GM19463 (cell line): ENCODE data around the gene C20orf96.

Experiments used
- ATAC-seq: cut with Tn5 transposase; IDR thresholded peaks from one replicate; pipeline ENCODE4 v1.9.1; 2021; ENCODE audit warnings: mild to moderate bottlenecking, moderate library complexity; ENCODE audit not compliant: unreplicated experiment

Gene C20orf96

DNA sequence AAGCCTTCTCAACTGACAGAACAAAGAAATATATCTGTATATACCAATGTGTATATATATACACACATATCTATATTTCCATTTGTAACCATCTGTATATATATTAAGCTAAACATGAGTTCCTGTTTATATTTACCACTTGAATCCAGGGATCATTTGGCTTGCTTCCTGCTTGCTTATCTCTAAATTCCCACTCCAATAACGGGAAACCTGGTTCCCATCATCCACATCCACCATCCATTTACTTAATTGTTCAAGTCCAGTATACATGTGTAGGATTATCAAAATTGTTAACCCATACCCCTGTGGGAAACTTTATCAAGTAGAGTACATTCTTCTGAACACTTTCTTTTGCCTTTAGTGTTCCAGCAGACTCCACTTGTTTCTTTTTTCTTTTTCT lies 22.3 kb upstream of the C20orf96 start:
- ATAC-seq = no peak

GRCh38 chr20:312067-312466 lies 21.5 kb upstream of the C20orf96 start:
- ATAC-seq = no peak

GRCh38 chr20:311609-312008 lies 21.1 kb upstream of the C20orf96 start:
- no peak for ATAC-seq

DNA sequence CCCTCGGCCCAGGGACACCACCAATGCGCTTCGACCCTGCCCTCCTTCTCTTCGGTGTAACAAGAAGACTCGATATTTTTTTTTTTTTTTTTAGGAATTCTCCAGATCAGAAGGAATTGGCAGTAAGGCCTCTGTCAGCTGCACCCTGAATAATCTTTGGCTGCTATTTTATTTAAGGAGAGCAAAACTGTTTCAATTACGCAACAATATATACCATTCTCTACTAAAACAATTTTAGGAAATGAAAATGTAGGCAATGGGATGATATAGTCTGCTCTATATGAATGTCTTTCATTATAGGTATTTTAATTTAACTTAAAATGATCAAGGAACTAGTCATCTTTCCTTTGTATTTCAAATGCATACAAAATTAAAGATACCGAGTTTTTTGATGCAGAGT lies 20.1 kb upstream of the C20orf96 start:
- no peak for ATAC-seq

GRCh38 chr20:309841-310644 lies 19.5 kb upstream of the C20orf96 start:
- peak; percentile 99 for ATAC-seq

GRCh38 chr20:309306-309840 lies 18.8 kb upstream of the C20orf96 start:
- no peak for ATAC-seq

- ATAC-seq = no peak
Observed at GRCh38 chr20:308427-309038, 18.0 kb upstream of the C20orf96 start.

DNA sequence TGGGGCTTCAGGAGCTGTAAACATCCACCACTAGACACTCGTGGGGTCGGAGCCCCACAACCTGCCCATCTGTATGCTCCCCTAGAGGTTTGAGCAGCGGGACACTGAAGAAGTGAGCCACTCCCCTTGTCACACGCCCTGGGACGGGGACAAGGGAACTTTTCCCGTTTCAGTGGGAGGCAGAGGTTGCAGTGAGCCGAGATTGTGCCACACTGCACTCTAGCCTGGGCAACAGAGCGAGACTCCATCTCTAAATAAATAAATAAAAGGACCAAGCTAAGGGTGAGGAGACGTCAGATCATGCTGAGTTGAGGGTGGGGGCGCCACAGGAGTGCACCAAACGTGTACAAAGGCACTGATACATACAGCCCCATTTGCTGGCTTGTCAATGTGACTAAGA lies 15.2 kb upstream of the C20orf96 start:
- ATAC-seq = no peak

- no peak for ATAC-seq
Observed at GRCh38 chr20:301886-302848, 11.6 kb upstream of the C20orf96 start.

- ATAC-seq = no peak
Observed at GRCh38 chr20:300345-300990, 9.9 kb upstream of the C20orf96 start.

DNA sequence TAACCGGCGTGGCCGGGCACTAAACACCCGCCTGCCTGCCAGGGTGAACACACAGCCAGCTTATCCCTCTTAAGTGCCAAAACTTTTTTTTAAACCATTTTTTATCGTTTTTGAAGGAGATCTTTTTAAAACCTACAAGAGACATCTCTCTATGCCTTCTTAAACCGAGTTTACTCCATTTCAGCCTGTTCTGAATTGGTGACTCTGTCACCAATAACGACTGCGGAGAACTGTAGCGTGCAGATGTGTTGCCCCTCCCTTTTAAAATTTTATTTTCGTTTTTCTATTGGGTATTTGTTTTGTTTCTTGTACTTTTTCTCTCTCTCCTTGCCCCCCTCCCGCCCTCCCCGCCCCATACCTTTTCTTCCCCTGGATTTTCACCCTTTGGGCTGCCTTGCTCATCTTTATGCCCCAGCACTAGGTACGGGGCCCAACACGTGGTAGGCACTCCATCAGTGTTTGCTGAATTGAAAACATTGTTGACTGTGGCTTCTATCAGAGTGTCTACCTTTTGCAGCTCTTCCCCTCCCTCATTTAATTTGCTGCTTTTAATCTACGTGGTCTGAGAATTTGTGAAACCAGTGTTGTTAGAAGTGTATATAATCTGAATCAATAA lies 8.3 kb upstream of the C20orf96 start:
- ATAC-seq = no peak

- ATAC-seq = peak; percentile 21
Observed at GRCh38 chr20:297925-298775, 7.6 kb upstream of the C20orf96 start.

DNA sequence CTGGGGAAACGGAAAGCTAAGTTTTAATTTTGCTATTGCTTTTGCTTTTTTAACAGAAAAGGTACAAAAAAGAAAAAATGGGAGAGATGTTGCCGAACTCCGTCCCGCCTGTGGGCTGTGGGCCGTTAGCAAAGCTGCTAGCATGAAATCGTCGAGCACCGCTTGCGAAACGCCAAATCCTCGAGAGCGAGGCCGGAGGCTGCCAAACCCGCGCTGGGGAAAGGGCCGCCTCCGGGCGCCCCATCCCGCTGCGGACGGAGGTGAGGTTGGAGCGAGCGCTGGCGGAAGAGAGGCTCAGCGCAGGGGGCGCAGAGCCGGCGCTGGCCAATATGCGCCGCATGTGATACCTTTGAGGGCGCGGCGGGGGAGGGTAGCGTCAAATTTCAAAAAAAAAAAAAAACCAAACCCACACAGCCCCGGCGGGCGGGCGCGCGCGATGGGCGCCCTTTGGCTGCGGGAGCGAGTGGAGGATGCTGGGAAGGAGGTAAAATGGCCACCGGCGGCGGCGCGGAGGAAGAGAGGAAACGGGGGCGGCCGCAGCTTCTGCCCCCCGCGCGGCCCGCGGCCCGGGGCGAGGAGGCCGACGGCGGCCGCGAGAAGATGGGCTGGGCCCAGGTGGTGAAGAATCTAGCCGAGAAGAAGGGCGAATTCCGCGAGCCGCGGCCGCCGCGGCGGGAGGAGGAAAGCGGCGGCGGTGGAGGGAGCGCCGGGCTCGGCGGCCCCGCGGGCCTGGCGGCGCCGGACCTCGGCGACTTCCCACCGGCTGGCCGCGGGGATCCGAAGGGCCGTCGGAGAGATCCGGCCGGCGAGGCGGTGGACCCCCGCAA lies 6.8 kb upstream of the C20orf96 start, which contains the start of gene ZCCHC3:
ZCCHC3 (plus strand) TSS at position 473 of the 827 bp plus-strand sequence; CDS start at position 490, 17 bp downstream.
- peak; percentile 84 for ATAC-seq

GRCh38 chr20:295804-296203 lies 5.3 kb upstream of the C20orf96 start:
- ATAC-seq = no peak

DNA sequence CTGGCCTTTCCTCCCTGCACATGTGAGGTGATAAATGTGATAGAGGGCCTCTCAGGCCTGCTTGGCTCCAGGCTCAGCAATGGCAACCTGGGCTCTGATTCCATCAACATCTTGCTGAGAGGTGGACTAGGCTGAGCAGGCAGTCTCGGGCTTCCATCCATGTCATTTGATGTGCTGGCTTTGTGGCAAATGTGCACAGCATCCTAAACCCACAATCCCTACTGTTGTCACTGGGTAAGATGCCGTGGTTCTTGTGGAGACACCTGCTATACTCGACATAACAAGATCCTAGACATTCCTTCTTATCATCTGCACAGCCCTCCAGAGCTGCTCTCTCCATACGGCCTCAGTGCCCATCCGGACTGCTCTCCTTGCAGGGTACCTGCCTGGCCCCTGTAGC lies 4.1 kb upstream of the C20orf96 start:
- no peak for ATAC-seq

GRCh38 chr20:289693-290083 lies 862 bp downstream of the C20orf96 start:
- no peak for ATAC-seq

GRCh38 chr20:288956-289692 lies 1.4 kb downstream of the C20orf96 start:
- no peak for ATAC-seq

DNA sequence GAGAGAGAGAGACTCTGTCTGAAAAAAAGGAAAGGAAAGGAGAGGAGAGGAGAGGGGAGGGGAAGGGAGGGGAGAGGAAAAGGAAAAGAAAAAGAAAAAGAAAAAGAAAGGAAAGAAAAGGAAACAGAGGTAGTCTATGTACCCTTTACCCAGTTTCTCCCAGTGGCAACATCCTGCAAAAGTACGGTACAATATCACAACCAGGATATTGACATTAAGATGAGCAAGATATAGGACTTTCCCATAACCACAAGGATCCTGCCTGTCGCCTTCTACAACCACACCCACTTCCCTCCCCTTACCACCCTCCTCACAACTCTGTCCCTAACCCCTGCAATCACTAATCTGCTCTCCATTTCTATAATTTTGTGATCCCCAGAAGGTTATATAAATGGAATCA lies 4.0 kb downstream of the C20orf96 start:
- ATAC-seq = no peak
